ENCODE data around the gene FEZF1.
"Not testable (repeated sequence)": the region's sequence is repeated elsewhere in the genome, so short reads cannot be mapped to it uniquely, and the experiment has no call there.

FEZF1 gene

GRCh38 chr7:122306320-122307227 lies 2.0 kb upstream of the FEZF1 start:
- no peak for DNase-seq

- no peak for DNase-seq
These were observed 1.1 kb upstream of the FEZF1 start for GRCh38 chr7:122305475-122306319.

GRCh38 chr7:122304996-122305421 lies 459 bp upstream of the FEZF1 start:
- no peak for DNase-seq

GRCh38 chr7:122303531-122304318 lies 825 bp downstream of the FEZF1 start:
- no peak for DNase-seq

GRCh38 chr7:122302761-122303530 lies 1.6 kb downstream of the FEZF1 start:
- no peak for DNase-seq

GRCh38 chr7:122301858-122302760 lies 2.4 kb downstream of the FEZF1 start:
- DNase-seq, result no peak

- no peak for DNase-seq
These were observed 3.4 kb downstream of the FEZF1 start for GRCh38 chr7:122300956-122301833.

GRCh38 chr7:122300211-122300932 lies 4.2 kb downstream of the FEZF1 start:
- no peak for DNase-seq

GRCh38 chr7:122299624-122300210 lies 4.8 kb downstream of the FEZF1 start:
- no peak for DNase-seq

GRCh38 chr7:122298618-122299017 lies 5.9 kb downstream of the FEZF1 start:
- no peak for DNase-seq

- DNase-seq, result no peak
These were observed 6.4 kb downstream of the FEZF1 start for GRCh38 chr7:122298131-122298530.

- DNase-seq, result no peak
These were observed 13.4 kb downstream of the FEZF1 start for GRCh38 chr7:122291189-122291588.

- DNase-seq, result no peak
These were observed 14.1 kb downstream of the FEZF1 start for GRCh38 chr7:122290476-122290875.

GRCh38 chr7:122289426-122289825 lies 15.1 kb downstream of the FEZF1 start:
- DNase-seq, result no peak

GRCh38 chr7:122284608-122285007 lies 19.9 kb downstream of the FEZF1 start:
- DNase-seq, result not testable (repeated sequence)

GRCh38 chr7:122273117-122273516 lies 31.4 kb downstream of the FEZF1 start:
- DNase-seq, result no peak

GRCh38 chr7:122269241-122269640 lies 35.3 kb downstream of the FEZF1 start:
- no peak for DNase-seq

- no peak for DNase-seq
These were observed 36.4 kb downstream of the FEZF1 start for GRCh38 chr7:122268101-122268500.

GRCh38 chr7:122262246-122262645 lies 42.3 kb downstream of the FEZF1 start:
- DNase-seq, result no peak

Measured in NCI-H1694 treated with DMSO at 0.1 percent for 48 hours (cell line).